ENCODE measurements around the gene SLC35G1. TPM values are rescaled to one million over a fixed set of nuclear protein-coding genes. Genes with fewer than 3 reads are reported as not detected.

Gene SLC35G1
- polyA plus RNA-seq, 4 donors: 37.6 to 74.3 (median 59.8) TPM

DNA sequence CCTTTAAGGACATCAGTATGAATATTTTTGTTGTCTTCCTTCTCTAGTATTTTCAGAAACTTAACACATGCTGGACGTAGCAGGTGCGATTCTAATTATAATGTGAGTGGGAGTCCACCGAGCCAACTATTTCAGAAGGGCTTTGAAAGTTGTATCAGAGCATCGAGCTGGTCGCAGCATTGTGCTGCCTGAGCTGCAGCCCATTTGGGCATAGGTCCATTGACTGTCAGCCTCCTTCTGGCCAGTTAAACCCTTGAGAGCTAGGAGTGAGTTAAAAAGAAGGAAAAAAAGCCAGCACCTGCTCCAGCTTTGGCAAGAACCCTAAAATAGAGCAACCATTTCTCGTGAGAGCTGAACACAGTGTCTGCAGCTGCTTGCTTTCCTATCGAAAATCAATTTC, 47.8 kb downstream of the SLC35G1 start:
- H3K36me3 ChIP-seq (ENCODE audit: control insufficient read depth in 3 of 3, insufficient read depth in 2 of 3, low read depth in 1 of 3, low read length in 3 of 3): no peaks in the 10 kb centered on the region
- no peak overlapping the region for H3K4me3 ChIP-seq (ENCODE audit: low read depth in 1 of 3, low read length in 3 of 3)
- no peak overlapping the region for H3K27ac ChIP-seq (ENCODE audit: low read depth in 1 of 3, low read length in 2 of 3)
- no peaks in the 10 kb centered on the region for H3K9me3 ChIP-seq (ENCODE audit: control insufficient read depth in 2 of 2, insufficient read depth in 1 of 2, low read depth in 1 of 2, low read length in 1 of 2)
- H3K27me3 ChIP-seq (ENCODE audit: control insufficient read depth in 3 of 3, insufficient read depth in 3 of 3, low read length in 3 of 3): no peaks in the 10 kb centered on the region
- DNase-seq (no peak), FAIRE-seq (no peak)
- 85 to 89% (median 88%) methylated on average over 7 of the region's 7 CpGs for WGBS, 3 donors
- peaks cover 0 to 5% (median 0%) of the 10 kb centered on the region in 3 donors for H3K4me1 ChIP-seq (ENCODE audit: control insufficient read depth in 3 of 3, insufficient read depth in 2 of 3, low read depth in 1 of 3, low read length in 2 of 3)

DNA sequence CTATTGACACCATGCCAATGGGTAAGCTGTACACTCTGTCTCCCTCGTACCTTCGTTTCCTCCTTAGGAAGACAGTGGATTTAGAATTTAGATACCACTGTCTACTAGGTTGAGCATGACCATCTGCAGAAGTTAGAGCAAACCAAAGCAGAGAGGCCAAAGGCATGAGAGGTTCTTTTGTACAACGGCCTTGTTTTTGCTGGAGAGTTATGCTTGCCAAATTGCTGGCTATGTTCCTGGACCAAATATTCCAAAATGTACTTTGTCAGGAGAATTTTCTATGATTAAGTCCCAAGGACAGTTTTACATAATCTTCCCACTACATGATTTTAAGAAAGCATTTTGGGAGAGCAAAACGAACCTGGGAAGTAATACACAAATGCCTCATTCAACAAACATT, 52.0 kb downstream of the SLC35G1 start:
- Histone ChIP-seq H3K4me3 (ENCODE audit: low read depth in 1 of 3, low read length in 3 of 3) (no peak overlapping the region), H3K9me3 (ENCODE audit: control insufficient read depth in 2 of 2, insufficient read depth in 1 of 2, low read depth in 1 of 2, low read length in 1 of 2) (no peaks in the 10 kb centered on the region), H3K27me3 (ENCODE audit: control insufficient read depth in 3 of 3, insufficient read depth in 3 of 3, low read length in 3 of 3) (no peaks in the 10 kb centered on the region), H3K4me1 (ENCODE audit: control insufficient read depth in 3 of 3, insufficient read depth in 2 of 3, low read depth in 1 of 3, low read length in 2 of 3) (peaks cover 0 to 5% (median 0%) of the 10 kb centered on the region in 3 donors), H3K36me3 (ENCODE audit: control insufficient read depth in 3 of 3, insufficient read depth in 2 of 3, low read depth in 1 of 3, low read length in 3 of 3) (no peaks in the 10 kb centered on the region), H3K27ac (ENCODE audit: low read depth in 1 of 3, low read length in 2 of 3) (no peak overlapping the region)
- no peak for DNase-seq
- no peak for FAIRE-seq
- WGBS, 3 donors: 72 to 85% (median 84%) methylated on average over 4 of the region's 4 CpGs

DNA sequence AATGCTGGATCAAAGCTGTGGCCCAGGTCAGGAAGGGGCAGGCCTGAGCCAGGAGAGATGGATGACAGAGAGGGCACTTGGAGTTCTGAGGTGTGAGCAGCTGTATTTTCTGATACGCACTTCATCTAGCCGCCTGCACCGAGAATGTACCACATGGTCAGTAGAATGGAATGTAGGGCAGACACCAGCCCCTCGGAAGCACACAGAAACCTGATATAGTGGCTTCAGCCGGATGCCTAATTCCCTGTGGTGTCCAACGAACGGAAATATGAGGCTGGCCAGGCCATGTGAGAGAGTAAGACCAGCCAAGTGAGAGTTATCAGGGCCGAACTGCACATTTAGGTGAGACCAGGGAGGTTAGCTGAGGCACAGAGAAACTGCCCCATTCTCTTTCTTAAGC, 53.3 kb downstream of the SLC35G1 start:
- H3K36me3 ChIP-seq (ENCODE audit: control insufficient read depth in 3 of 3, insufficient read depth in 2 of 3, low read depth in 1 of 3, low read length in 3 of 3): no peaks in the 10 kb centered on the region
- peaks cover 0 to 5% (median 0%) of the 10 kb centered on the region in 3 donors for H3K4me1 ChIP-seq (ENCODE audit: control insufficient read depth in 3 of 3, insufficient read depth in 2 of 3, low read depth in 1 of 3, low read length in 2 of 3)
- no peak overlapping the region for H3K27ac ChIP-seq (ENCODE audit: low read depth in 1 of 3, low read length in 2 of 3)
- H3K4me3 ChIP-seq (ENCODE audit: low read depth in 1 of 3, low read length in 3 of 3): no peak overlapping the region
- H3K27me3 ChIP-seq (ENCODE audit: control insufficient read depth in 3 of 3, insufficient read depth in 3 of 3, low read length in 3 of 3): no peaks in the 10 kb centered on the region
- no peak for FAIRE-seq
- WGBS, 3 donors: 85 to 96% (median 88%) methylated on average over 8 of the region's 8 CpGs
- no peak for DNase-seq
- H3K9me3 ChIP-seq (ENCODE audit: control insufficient read depth in 2 of 2, insufficient read depth in 1 of 2, low read depth in 1 of 2, low read length in 1 of 2): no peaks in the 10 kb centered on the region

DNA sequence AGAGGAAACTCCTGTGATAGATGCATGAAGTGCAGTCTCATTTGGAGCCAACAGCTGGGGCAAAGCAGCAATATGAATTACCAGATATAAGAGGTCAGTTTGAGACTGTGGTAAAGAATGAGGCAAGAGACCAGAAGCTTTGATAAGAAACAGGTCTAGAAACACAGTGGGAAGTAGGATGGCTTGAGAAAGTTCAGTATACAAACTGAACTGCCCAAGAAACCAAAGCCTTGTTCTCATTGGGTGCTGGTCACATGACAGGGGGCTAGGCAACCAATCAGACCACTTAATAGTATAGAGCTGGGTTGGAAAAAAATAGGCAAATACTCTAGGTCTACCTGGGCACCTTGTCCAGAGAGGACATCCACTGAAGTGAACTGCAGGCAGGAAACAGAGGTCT, 53.7 kb downstream of the SLC35G1 start:
- FAIRE-seq (no peak), DNase-seq (no peak)
- H3K9me3 ChIP-seq (ENCODE audit: control insufficient read depth in 2 of 2, insufficient read depth in 1 of 2, low read depth in 1 of 2, low read length in 1 of 2): no peaks in the 10 kb centered on the region
- H3K4me3 ChIP-seq (ENCODE audit: low read depth in 1 of 3, low read length in 3 of 3): no peak overlapping the region
- H3K27ac ChIP-seq (ENCODE audit: low read depth in 1 of 3, low read length in 2 of 3): no peak overlapping the region
- peaks cover 0 to 3% (median 0%) of the 10 kb centered on the region in 3 donors for H3K4me1 ChIP-seq (ENCODE audit: control insufficient read depth in 3 of 3, insufficient read depth in 2 of 3, low read depth in 1 of 3, low read length in 2 of 3)
- no peaks in the 10 kb centered on the region for H3K36me3 ChIP-seq (ENCODE audit: control insufficient read depth in 3 of 3, insufficient read depth in 2 of 3, low read depth in 1 of 3, low read length in 3 of 3)
- H3K27me3 ChIP-seq (ENCODE audit: control insufficient read depth in 3 of 3, insufficient read depth in 3 of 3, low read length in 3 of 3): no peaks in the 10 kb centered on the region

DNA sequence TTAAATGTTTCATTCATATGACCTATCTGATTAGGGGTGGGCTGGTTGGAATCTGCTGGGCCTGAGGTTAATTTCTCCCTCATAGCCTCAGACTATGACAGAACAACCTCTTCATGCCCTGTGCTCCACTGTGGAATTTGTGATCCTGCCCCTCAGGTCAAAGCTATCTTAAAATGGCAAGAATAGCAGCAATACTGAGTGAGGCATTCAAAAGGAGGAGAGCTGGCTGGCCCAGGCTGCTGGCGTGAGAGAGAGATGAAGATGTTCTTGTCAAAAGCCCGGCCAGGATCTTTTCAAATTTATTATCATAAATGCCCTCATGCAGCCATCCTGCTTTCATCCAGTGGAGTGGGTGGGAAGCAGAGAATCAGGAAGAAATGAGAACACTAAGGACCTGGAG, 58.1 kb downstream of the SLC35G1 start:
- no peaks in the 10 kb centered on the region for H3K36me3 ChIP-seq (ENCODE audit: control insufficient read depth in 3 of 3, insufficient read depth in 2 of 3, low read depth in 1 of 3, low read length in 3 of 3)
- FAIRE-seq (no peak), DNase-seq (no peak)
- H3K4me1 ChIP-seq (ENCODE audit: control insufficient read depth in 3 of 3, insufficient read depth in 2 of 3, low read depth in 1 of 3, low read length in 2 of 3): no peaks in the 10 kb centered on the region
- H3K9me3 ChIP-seq (ENCODE audit: control insufficient read depth in 2 of 2, insufficient read depth in 1 of 2, low read depth in 1 of 2, low read length in 1 of 2): no peaks in the 10 kb centered on the region
- no peaks in the 10 kb centered on the region for H3K27me3 ChIP-seq (ENCODE audit: control insufficient read depth in 3 of 3, insufficient read depth in 3 of 3, low read length in 3 of 3)
- WGBS, 3 donors: 90 to 92% (median 91%) methylated on average over 2 of the region's 2 CpGs
- no peak overlapping the region for H3K27ac ChIP-seq (ENCODE audit: low read depth in 1 of 3, low read length in 2 of 3)
- H3K4me3 ChIP-seq (ENCODE audit: low read depth in 1 of 3, low read length in 3 of 3): no peak overlapping the region

Other genes starting within 250 kb of the SLC35G1 start
- gene FRA10AC1, start 191.4 kb upstream of the SLC35G1 start, polyA plus RNA-seq: 10 to 100 TPM in 1 of 4 donors, 1 to 10 TPM in 3; 5.1 to 24.3 (median 7.0) TPM
- gene LGI1, start 136.0 kb upstream of the SLC35G1 start, polyA plus RNA-seq: 1 to 10 TPM in 1 of 4 donors, under 1 TPM in 1, not detected in 2; 0.24 to 2.3 TPM
- gene PLCE1, start 100.0 kb downstream of the SLC35G1 start, polyA plus RNA-seq: 10 to 100 TPM in 1 of 4 donors, 1 to 10 TPM in 3; 1.6 to 22.7 (median 3.8) TPM

All from small intestine (tissue), 7 donors.